Liver (tissue), 3 donors: ENCODE measurements around the gene LGR4.

Source experiments
- ATF3 ChIP-seq: IDR thresholded peaks from 2 replicates; pipeline ENCODE4 v1.6.1; 2016; ENCODE audit warnings: antibody characterized with exemption
- CTCF ChIP-seq: fragments of 150-350 bp; IDR thresholded peaks from 2 replicates; pipeline ENCODE4 v1.5.1; 2017; ENCODE audit warnings: improper control_type of control experiment, low read depth, low read length; ENCODE audit not compliant: missing input control
- MAX ChIP-seq: IDR thresholded peaks from 2 replicates; pipeline ENCODE4 v1.6.1; 2016; ENCODE audit warnings: antibody characterized with exemption
- RAD21 ChIP-seq, 2 donors: IDR thresholded peaks; 2 replicates each; pipeline ENCODE4 v1.6.1; 2016; ENCODE audit warnings: antibody characterized with exemption in 2 of 2, mild to moderate bottlenecking in 2 of 2
- donor health status: healthy.
- donor health status: healthy.

- TF ChIP-seq CTCF (no peak), MAX (peak; percentile 45), RAD21 (IDR thresholded peaks at IDR 0.05) (peak; percentile 61 to 69), ATF3 (peak; percentile 73)
These were observed 98.6 kb downstream of the LGR4 start for GRCh38 chr11:27373856-27374602.
